GM23338 (cell line): Measurements from ENCODE around the gene PDGFRB.

ENCODE experiments used
- CREB1 ChIP-seq: fragments of 250-450 bp; sonication (Bioruptor Pico); IDR thresholded peaks from 2 replicates; pipeline ENCODE4 v1.5.0; 2020; ENCODE audit warnings: low read depth, mild to moderate bottlenecking, moderate library complexity
- CTCF ChIP-seq, 2 experiments: fragments of 200-600 bp in 1 of 2; sonication (generic) in 1 of 2; conservative IDR thresholded peaks; 2 replicates each; pipeline versions ENCODE4 v1.5.1 to v1.6.1; 2016 to 2017; ENCODE audit warnings: antibody characterized with exemption in 2 of 2, low read depth in 2 of 2, mild to moderate bottlenecking in 2 of 2, moderate library complexity in 1 of 2
- EZH2 ChIP-seq: fragments of 200-600 bp; sonication (generic); IDR thresholded peaks from one replicate; pipeline ENCODE4 v1.8.0; 2017; ENCODE audit warnings: antibody characterized with exemption, mild to moderate bottlenecking, low read depth; ENCODE audit not compliant: unreplicated experiment
- EZH2phosphoT487 ChIP-seq: fragments of 200-600 bp; sonication (generic); IDR thresholded peaks from one replicate; pipeline ENCODE4 v1.8.1; 2018; ENCODE audit warnings: antibody characterized with exemption; ENCODE audit not compliant: unreplicated experiment
- POLR2AphosphoS5 ChIP-seq: IDR thresholded peaks from 2 replicates; pipeline ENCODE4 v1.6.1; 2016; ENCODE audit warnings: antibody characterized with exemption, low read depth
- ZNF114 ChIP-seq: fragments of 250-450 bp; sonication (Bioruptor Pico); IDR thresholded peaks from 2 replicates; pipeline ENCODE4 v1.5.0; 2020; ENCODE audit warnings: mild to moderate bottlenecking, moderate library complexity
- TF ChIP-seq, protein P1 (sequence below): IDR thresholded peaks from one replicate; pipeline ENCODE4 v1.6.1; 2018; ENCODE audit warnings: antibody characterized with exemption; ENCODE audit not compliant: unreplicated experiment
- TF ChIP-seq, protein P2 (sequence below): IDR thresholded peaks from 2 replicates; pipeline ENCODE4 v1.6.1; 2016; ENCODE audit warnings: antibody characterized with exemption

DNA sequence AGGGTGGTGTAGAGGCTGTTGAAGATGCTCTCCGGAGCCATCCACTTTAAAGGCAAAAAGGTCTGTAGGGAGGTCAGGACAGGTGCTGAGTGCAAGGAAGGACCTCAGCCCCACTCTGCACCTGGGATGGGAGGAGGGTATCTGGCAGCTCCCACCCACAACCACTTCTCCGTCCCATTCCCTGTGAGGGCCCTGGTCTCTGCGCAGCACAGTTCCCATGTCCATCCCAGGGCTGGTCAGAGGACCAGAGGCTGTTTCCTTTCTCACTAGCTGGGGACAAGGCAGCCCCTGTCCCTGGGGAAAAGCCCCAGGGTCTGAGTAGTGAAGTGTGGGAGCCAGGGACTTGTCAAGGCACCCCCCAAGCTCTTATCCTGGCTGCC lies 35.6 kb downstream of the PDGFRB start:
- TF ChIP-seq, protein P1, sequence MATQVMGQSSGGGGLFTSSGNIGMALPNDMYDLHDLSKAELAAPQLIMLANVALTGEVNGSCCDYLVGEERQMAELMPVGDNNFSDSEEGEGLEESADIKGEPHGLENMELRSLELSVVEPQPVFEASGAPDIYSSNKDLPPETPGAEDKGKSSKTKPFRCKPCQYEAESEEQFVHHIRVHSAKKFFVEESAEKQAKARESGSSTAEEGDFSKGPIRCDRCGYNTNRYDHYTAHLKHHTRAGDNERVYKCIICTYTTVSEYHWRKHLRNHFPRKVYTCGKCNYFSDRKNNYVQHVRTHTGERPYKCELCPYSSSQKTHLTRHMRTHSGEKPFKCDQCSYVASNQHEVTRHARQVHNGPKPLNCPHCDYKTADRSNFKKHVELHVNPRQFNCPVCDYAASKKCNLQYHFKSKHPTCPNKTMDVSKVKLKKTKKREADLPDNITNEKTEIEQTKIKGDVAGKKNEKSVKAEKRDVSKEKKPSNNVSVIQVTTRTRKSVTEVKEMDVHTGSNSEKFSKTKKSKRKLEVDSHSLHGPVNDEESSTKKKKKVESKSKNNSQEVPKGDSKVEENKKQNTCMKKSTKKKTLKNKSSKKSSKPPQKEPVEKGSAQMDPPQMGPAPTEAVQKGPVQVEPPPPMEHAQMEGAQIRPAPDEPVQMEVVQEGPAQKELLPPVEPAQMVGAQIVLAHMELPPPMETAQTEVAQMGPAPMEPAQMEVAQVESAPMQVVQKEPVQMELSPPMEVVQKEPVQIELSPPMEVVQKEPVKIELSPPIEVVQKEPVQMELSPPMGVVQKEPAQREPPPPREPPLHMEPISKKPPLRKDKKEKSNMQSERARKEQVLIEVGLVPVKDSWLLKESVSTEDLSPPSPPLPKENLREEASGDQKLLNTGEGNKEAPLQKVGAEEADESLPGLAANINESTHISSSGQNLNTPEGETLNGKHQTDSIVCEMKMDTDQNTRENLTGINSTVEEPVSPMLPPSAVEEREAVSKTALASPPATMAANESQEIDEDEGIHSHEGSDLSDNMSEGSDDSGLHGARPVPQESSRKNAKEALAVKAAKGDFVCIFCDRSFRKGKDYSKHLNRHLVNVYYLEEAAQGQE, result no peak
- TF ChIP-seq CTCF (conservative IDR thresholded peaks at IDR 0.05; ENCODE audit: low read depth in 2 of 2) (no peak), EZH2phosphoT487 (no peak), POLR2AphosphoS5 (no peak), EZH2 (no peak), CREB1 (no peak), ZNF114 (CRISPR knock-in tag) (no peak)
- TF ChIP-seq, protein P2, sequence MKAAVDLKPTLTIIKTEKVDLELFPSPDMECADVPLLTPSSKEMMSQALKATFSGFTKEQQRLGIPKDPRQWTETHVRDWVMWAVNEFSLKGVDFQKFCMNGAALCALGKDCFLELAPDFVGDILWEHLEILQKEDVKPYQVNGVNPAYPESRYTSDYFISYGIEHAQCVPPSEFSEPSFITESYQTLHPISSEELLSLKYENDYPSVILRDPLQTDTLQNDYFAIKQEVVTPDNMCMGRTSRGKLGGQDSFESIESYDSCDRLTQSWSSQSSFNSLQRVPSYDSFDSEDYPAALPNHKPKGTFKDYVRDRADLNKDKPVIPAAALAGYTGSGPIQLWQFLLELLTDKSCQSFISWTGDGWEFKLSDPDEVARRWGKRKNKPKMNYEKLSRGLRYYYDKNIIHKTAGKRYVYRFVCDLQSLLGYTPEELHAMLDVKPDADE, result no peak
